H1 (cell line): Measurements from ENCODE around the gene NOS1AP. TPM values are rescaled to one million over a fixed set of nuclear protein-coding genes. Genes with fewer than 3 reads are reported as not detected.
"Not testable (repeated sequence)": the region's sequence is repeated elsewhere in the genome, so short reads cannot be mapped to it uniquely, and the experiment has no call there.

Experiments used
- CTCF ChIA-PET: fragments of 300-600 bp; sonication (Branson Sonifier 250); formaldehyde crosslinking; loops from one replicate; lab custom pipeline; 2021; ENCODE audit not compliant: partially characterized antibody; lab: Charles Lee
- POLR2A ChIA-PET: fragments of 300-600 bp; sonication (Branson Sonifier 250); formaldehyde crosslinking; loops from one replicate; lab custom pipeline; 2021; ENCODE audit warnings: inconsistent platforms; ENCODE audit not compliant: partially characterized antibody; lab: Charles Lee
- DNase-seq, 2 experiments: peaks; one replicate each; pipeline versions ENCODE4 v3.0.0 to v3.0.0-alpha.2; 2010 to 2022; ENCODE audit warnings: low spot score in 2 of 2, low read depth in 1 of 2, mixed read lengths in 1 of 2
- FAIRE-seq: peaks from 2 replicates; lab custom pipeline; 2011; peaks lifted over from hg19 to GRCh38; lab: Jason Lieb, UNC
- H2AFZ ChIP-seq: 2 replicates; pipeline ENCODE4 v1.8.1; 2012; ENCODE audit warnings: low read length, inconsistent platforms
- H2AK5ac ChIP-seq: 2 replicates; pipeline ENCODE4 v1.6.1; 2013; ENCODE audit warnings: low read depth, low read length
- H2BK120ac ChIP-seq: replicated peaks from 2 replicates; pipeline ENCODE3; 2013; ENCODE audit warnings: low read depth, low read length, inconsistent platforms
- H2BK12ac ChIP-seq: 2 replicates; pipeline ENCODE4 v1.6.1; 2013; ENCODE audit warnings: low read depth, low read length
- H2BK15ac ChIP-seq: 2 replicates; pipeline ENCODE4 v1.6.1; 2013; ENCODE audit warnings: low read length
- H2BK20ac ChIP-seq: 2 replicates; pipeline ENCODE4 v1.6.1; 2013; ENCODE audit warnings: low read length
- H2BK5ac ChIP-seq: 2 replicates; pipeline ENCODE4 v1.6.1; 2013; ENCODE audit warnings: low read depth, low read length
- H3K14ac ChIP-seq: 2 replicates; pipeline ENCODE4 v1.6.1; 2013; ENCODE audit warnings: inconsistent platforms; ENCODE audit not compliant: insufficient read length
- H3K18ac ChIP-seq: 2 replicates; pipeline ENCODE4 v1.6.1; 2013; ENCODE audit warnings: low read length; ENCODE audit errors: extremely low read depth
- H3K23ac ChIP-seq: 2 replicates; pipeline ENCODE4 v1.6.1; 2013; ENCODE audit warnings: inconsistent platforms; ENCODE audit not compliant: insufficient read length
- H3K23me2 ChIP-seq: 2 replicates; pipeline ENCODE4 v1.6.1; 2013; ENCODE audit warnings: low read depth, low read length
- H3K27ac ChIP-seq: 2 replicates; pipeline ENCODE4 v1.6.1; 2011; ENCODE audit warnings: low read depth, low read length, inconsistent platforms
- H3K27me3 ChIP-seq, 4 experiments: replicated peaks in 1 of 4; 1 replicate in 1 of 4; 2 replicates in 3 of 4; pipeline versions ENCODE4 v1.6.1 to v1.8.1; 2011 to 2013; ENCODE audit warnings: low read length in 3 of 4, mild to moderate bottlenecking in 3 of 4, inconsistent platforms in 2 of 4, mixed read lengths in 2 of 4, moderate library complexity in 1 of 4; ENCODE audit not compliant: control insufficient read depth in 3 of 4, insufficient read depth in 3 of 4; ENCODE audit errors: extremely low read depth in 1 of 4
- H3K36me3 ChIP-seq, 4 experiments: 2 replicates each; pipeline versions ENCODE4 v1.6.1 to v1.8.1; 2011 to 2013; ENCODE audit warnings: mild to moderate bottlenecking in 4 of 4, low read length in 3 of 4, moderate library complexity in 2 of 4, control low read depth in 1 of 4, inconsistent platforms in 1 of 4; ENCODE audit not compliant: insufficient read depth in 4 of 4, control insufficient read depth in 2 of 4
- H3K4ac ChIP-seq: replicated peaks from 2 replicates; pipeline ENCODE3; 2013; ENCODE audit warnings: low read length, low read depth, mixed read lengths, inconsistent platforms; ENCODE audit not compliant: insufficient read length
- H3K4me1 ChIP-seq, 4 experiments: replicated peaks in 1 of 4; 1 replicate in 1 of 4; 2 replicates in 3 of 4; pipeline versions ENCODE4 v1.6.1 to v1.8.1; 2011 to 2013; ENCODE audit warnings: low read length in 3 of 4, inconsistent platforms in 2 of 4, mixed read lengths in 1 of 4; ENCODE audit not compliant: insufficient read depth in 4 of 4, control insufficient read depth in 3 of 4
- H3K4me2 ChIP-seq, 2 experiments: 2 replicates each; pipeline versions ENCODE4 v1.6.1 to v1.8.1; 2011 to 2013; ENCODE audit warnings: low read depth in 2 of 2, low read length in 2 of 2, control low read depth in 1 of 2, inconsistent platforms in 1 of 2, mild to moderate bottlenecking in 1 of 2; ENCODE audit not compliant: insufficient read depth in 1 of 2
- H3K4me3 ChIP-seq, 4 experiments: fragments of 200-600, 300-600 bp in 1 of 4; sonication (generic), shearing (Covaris generic), sonication (Bioruptor Twin) in 1 of 4; 2 replicates each; pipeline versions ENCODE4 v1.5.1 to v1.8.1; 2011 to 2016; ENCODE audit warnings: low read length in 4 of 4, low read depth in 3 of 4, control low read depth in 2 of 4, inconsistent platforms in 2 of 4, mild to moderate bottlenecking in 2 of 4, mixed read lengths in 1 of 4, moderate library complexity in 1 of 4; ENCODE audit not compliant: insufficient read depth in 2 of 4; ENCODE audit errors: extremely low read depth in 1 of 4
- H3K56ac ChIP-seq: replicated peaks from 2 replicates; pipeline ENCODE3; 2013; ENCODE audit warnings: low read depth, mild to moderate bottlenecking, mixed read lengths, low read length, inconsistent platforms; ENCODE audit not compliant: insufficient read length
- H3K79me1 ChIP-seq: 2 replicates; pipeline ENCODE4 v1.6.1; 2013; ENCODE audit warnings: low read depth, low read length, control low read depth
- H3K79me2 ChIP-seq, 2 experiments: 2 replicates each; pipeline versions ENCODE4 v1.6.1 to v1.8.1; 2012 to 2013; ENCODE audit warnings: low read length in 2 of 2, mild to moderate bottlenecking in 2 of 2, inconsistent platforms in 1 of 2; ENCODE audit not compliant: insufficient read depth in 2 of 2, control insufficient read depth in 1 of 2
- H3K9ac ChIP-seq, 4 experiments: replicated peaks in 1 of 4; 1 replicate in 1 of 4; 2 replicates in 3 of 4; pipeline versions ENCODE4 v1.6.1 to v1.8.1; 2011 to 2013; ENCODE audit warnings: low read depth in 3 of 4, low read length in 3 of 4, control low read depth in 2 of 4, mild to moderate bottlenecking in 2 of 4, moderate library complexity in 2 of 4, inconsistent platforms in 1 of 4; ENCODE audit errors: extremely low read depth in 1 of 4
- H3K9me3 ChIP-seq, 2 experiments: 2 replicates each; pipeline versions ENCODE4 v1.6.1 to v1.8.1; 2012 to 2013; ENCODE audit warnings: mild to moderate bottlenecking in 2 of 2, moderate library complexity in 2 of 2, control low read depth in 1 of 2, inconsistent platforms in 1 of 2, low read depth in 1 of 2, low read length in 1 of 2, mixed read lengths in 1 of 2; ENCODE audit not compliant: insufficient read depth in 2 of 2
- H4K20me1 ChIP-seq, 2 experiments: replicated peaks in 1 of 2; 2 replicates each; pipeline versions ENCODE3 to v1.8.1; 2011 to 2013; ENCODE audit warnings: inconsistent platforms in 2 of 2, low read length in 2 of 2, mild to moderate bottlenecking in 1 of 2; ENCODE audit not compliant: insufficient read depth in 2 of 2, control insufficient read depth in 1 of 2
- H4K5ac ChIP-seq: 2 replicates; pipeline ENCODE4 v1.6.1; 2013; ENCODE audit warnings: low read length, low read depth, mixed read lengths, inconsistent platforms; ENCODE audit not compliant: insufficient read length
- H4K8ac ChIP-seq: 2 replicates; pipeline ENCODE4 v1.8.0; 2013; ENCODE audit warnings: mild to moderate bottlenecking, moderate library complexity, low read length, inconsistent platforms; ENCODE audit not compliant: insufficient read depth; ENCODE audit errors: extremely low read depth
- H4K91ac ChIP-seq: replicated peaks from 2 replicates; pipeline ENCODE3; 2013; ENCODE audit warnings: low read length, mixed read lengths, inconsistent platforms; ENCODE audit not compliant: insufficient read length
- WGBS, 2 experiments: shearing (Covaris generic) in 1 of 2; methylation state at CpG; one replicate each; pipeline versions ENCODE4 v1.1.6 to v1.1.7; 2013 to 2015; ENCODE audit warnings: low lambda C conversion rate in 2 of 2, mixed read lengths in 2 of 2, inconsistent platforms in 1 of 2, low coverage in 1 of 2, missing lambda C conversion rate in 1 of 2; ENCODE audit not compliant: insufficient replicate concordance in 2 of 2, insufficient coverage in 1 of 2, insufficient read length in 1 of 2; ENCODE audit errors: extremely low coverage in 1 of 2, missing lambda C conversion rate in 1 of 2; 5-methylcytosine and 5-hydroxymethylcytosine counted together
- polyA plus RNA-seq, 7 experiments: library from polyadenylated mRNA; depleted of rRNA in 3 of 7; stranded (reverse) in 5 of 7; unstranded in 2 of 7; fragments of >200 nt in 5 of 7; fragments of 200-250 nt in 2 of 7; gene quantifications; 1 replicate in 5 of 7; 2 replicates in 1 of 7; 4 replicates in 1 of 7; pipeline versions ENCODE4 v1.2.1 to v1.2.3, GENCODE V29; 2011 to 2013; ENCODE audit warnings: missing spikeins in 2 of 7, mixed read lengths in 2 of 7
- total RNA-seq: library from RNA; stranded (reverse); fragmentation: NEBNext Ultra II Directional; extraction: Animal tissue kit (Norgen Biotek cat#: 25700); gene quantifications from 2 replicates; pipeline ENCODE4 v1.2.1, GENCODE V29; 2021

NOS1AP gene
- total and polyA plus RNA-seq, 2 of the 8 experiments (the other 6 are each of a cell fraction or from before 2014, with no cell fraction given): 2.4 to 12.1 TPM

- POLR2A ChIA-PET, FAIRE-seq: not testable (repeated sequence)
- CTCF ChIA-PET: interaction anchor here (1.3 to 1.8 kb wide), 3 partner anchors 39 to 296 kb away, joined by 3 to 7 read pairs (median 6); no protein-coding TSS in a partner anchor
These were observed 282.4 kb downstream of the NOS1AP start for GRCh38 chr1:162351874-162352273.

More at GRCh38 chr1:162351874-162352273, 282.4 kb downstream of the NOS1AP start:
- not testable (repeated sequence) for H3K18ac ChIP-seq, H3K4me2 ChIP-seq, H3K14ac ChIP-seq, H2BK15ac ChIP-seq, H3K56ac ChIP-seq, H4K20me1 ChIP-seq, H3K4ac ChIP-seq, H3K4me1 ChIP-seq, H3K27me3 ChIP-seq, H3K79me2 ChIP-seq, H2BK120ac ChIP-seq, H3K23me2 ChIP-seq, H3K4me3 ChIP-seq, H4K91ac ChIP-seq, H3K23ac ChIP-seq, H2AFZ ChIP-seq, H3K27ac ChIP-seq, H3K79me1 ChIP-seq, H3K36me3 ChIP-seq, H2BK20ac ChIP-seq, H2AK5ac ChIP-seq, H3K9ac ChIP-seq, H2BK5ac ChIP-seq, H3K9me3 ChIP-seq, H2BK12ac ChIP-seq, H4K5ac ChIP-seq, H4K8ac ChIP-seq, DNase-seq
- WGBS, 2 experiments: 79% methylated on average over 3 of the region's 4 CpGs; no CpG with 5 or more reads in 1 of the 2 experiments
